Subcutaneous adipose tissue (tissue), 4 donors: ENCODE results near the gene FCRL6. TPM values are rescaled to one million over a fixed set of nuclear protein-coding genes. Genes with fewer than 3 reads are reported as not detected.

Source experiments
- total RNA-seq, 4 donors: library from RNA; depleted of rRNA; stranded (reverse); fragments of >200 nt; gene quantifications; one replicate each; pipeline ENCODE4 v1.1.0, GENCODE V29; 2016
- TF ChIP-seq, protein P1 (sequence below): fragments of 450-650 bp; IDR thresholded peaks from one replicate; pipeline ENCODE4 v1.5.1; 2016; ENCODE audit warnings: low read depth, mild to moderate bottlenecking, control low read depth, antibody characterized with exemption, moderate library complexity

FCRL6 gene
- total RNA-seq, 4 donors from 2014 or later = 0.34 to 0.44 TPM; not detected in 2

DNA sequence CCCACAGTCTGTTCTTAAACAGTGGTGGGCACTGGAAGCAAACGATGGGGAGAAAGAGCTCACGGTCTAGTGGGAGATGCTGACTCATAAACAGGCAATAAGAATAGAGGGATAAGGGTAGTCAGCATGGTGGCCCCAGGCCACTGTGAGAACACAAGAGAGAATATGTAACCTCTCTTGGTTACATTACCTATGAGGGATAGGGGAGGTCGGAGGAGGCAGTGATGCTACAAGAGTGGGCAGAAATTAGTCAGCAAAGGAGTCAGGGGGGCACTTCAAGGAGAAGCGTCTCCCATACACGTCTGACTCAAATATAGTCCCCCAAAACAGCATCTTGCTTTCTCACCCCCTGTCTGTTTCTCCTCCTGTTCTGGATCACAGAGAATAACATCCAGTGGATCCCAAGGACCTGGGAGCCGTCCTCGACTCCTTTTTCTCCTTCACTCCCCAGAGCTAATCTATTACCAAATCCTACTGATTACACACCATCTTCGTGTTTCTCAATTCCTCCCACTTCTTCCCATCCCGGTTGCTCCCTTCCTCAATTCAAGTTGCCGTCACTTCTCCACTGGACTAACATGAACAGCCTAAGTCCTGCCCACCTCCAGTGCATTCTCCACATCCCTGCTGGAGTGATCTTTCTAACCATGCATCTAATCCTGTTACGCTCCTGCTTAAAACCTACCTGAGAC is 26.6 kb downstream of the FCRL6 start:
- TF ChIP-seq, protein P1, sequence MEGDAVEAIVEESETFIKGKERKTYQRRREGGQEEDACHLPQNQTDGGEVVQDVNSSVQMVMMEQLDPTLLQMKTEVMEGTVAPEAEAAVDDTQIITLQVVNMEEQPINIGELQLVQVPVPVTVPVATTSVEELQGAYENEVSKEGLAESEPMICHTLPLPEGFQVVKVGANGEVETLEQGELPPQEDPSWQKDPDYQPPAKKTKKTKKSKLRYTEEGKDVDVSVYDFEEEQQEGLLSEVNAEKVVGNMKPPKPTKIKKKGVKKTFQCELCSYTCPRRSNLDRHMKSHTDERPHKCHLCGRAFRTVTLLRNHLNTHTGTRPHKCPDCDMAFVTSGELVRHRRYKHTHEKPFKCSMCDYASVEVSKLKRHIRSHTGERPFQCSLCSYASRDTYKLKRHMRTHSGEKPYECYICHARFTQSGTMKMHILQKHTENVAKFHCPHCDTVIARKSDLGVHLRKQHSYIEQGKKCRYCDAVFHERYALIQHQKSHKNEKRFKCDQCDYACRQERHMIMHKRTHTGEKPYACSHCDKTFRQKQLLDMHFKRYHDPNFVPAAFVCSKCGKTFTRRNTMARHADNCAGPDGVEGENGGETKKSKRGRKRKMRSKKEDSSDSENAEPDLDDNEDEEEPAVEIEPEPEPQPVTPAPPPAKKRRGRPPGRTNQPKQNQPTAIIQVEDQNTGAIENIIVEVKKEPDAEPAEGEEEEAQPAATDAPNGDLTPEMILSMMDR = no peak

DNA sequence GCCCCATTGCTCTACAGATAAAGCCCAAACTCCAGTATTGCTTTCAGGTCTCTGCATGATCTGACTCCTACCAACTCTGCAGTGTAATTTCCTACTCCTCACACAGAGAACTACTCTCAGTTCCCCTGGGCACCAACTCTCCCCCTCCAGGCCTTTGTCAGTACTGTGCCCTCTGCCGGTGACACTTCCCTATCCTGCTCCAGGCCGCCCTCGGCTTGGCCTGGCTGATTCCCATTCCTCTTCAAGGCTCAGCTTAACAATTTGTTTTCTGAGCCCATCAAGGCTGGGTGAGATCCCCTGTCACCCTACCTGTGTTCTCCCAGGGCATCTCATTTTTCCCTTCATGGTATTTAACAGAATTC is 27.1 kb downstream of the FCRL6 start:
- TF ChIP-seq, protein P1 = no peak

DNA sequence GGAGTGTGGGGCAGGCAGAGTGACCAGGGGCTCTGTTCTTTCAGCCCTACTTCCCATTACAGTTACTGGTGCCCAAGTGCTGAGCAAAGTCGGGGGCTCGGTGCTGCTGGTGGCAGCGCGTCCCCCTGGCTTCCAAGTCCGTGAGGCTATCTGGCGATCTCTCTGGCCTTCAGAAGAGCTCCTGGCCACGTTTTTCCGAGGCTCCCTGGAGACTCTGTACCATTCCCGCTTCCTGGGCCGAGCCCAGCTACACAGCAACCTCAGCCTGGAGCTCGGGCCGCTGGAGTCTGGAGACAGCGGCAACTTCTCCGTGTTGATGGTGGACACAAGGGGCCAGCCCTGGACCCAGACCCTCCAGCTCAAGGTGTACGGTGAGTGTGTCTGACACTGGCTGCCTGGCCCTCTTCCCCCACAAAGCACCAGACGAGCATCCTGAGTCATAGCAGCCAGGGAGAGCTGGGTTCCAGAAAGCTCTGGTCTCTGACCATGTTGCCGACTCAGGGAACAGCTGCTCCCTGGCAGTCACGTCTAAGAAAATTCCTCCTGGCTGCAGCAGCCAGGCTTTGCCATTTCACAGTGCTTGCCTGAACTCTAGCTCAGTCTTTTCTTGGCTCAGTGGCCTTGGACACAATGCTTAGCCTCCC is 27.8 kb downstream of the FCRL6 start:
- TF ChIP-seq, protein P1 = no peak

DNA sequence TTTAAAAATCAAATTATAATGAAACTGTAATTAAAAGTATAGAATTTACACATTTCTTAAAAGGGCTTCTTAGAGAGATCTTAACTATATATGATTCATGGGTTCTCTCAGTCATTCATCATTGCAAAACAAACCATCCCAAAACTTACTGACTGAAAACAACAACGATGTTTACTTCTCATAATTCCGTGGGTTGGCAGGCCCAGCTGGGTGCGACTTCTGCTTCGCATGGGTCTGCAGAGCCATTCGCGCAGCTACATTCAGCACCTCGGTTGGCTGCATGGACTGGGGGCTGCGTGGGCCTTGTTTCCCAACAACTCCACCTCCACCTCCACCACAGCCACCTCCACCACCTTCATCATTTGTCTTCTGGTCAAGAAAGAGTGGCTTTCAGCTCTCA is 28.6 kb downstream of the FCRL6 start:
- TF ChIP-seq, protein P1 = no peak

DNA sequence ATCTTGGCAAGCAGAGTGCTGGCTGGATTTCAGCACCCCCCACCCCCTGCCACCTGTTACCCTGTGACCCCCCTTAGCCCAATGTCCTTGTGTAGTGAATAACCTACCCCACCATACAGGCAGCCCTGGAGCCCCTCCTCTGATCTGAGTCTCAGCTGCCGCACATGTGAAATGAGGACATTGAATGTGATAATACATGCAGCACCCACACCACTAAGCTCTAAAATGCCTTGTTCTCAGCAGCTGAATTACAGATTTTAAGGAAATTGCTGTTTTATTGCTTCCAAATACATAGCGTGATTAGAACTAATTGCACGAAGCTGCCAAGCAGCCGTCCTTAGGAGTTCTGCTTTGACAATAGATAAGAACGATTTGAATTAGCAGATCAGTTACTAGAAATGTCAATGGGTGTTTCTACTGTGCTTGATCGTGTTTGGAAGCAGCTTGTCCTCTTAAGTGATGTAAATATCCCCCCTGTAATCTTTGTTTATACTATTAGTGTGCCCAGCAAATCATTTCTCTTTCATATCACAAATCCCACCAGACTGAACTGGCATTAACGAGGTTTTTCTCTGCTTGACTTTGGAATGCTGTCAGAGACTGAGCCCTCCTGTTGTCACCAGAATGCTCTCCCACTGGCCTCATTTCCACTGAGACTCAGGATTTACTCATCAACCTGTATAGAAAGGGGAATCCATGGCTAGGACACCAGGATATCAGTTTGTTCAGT is 29.4 kb downstream of the FCRL6 start:
- TF ChIP-seq, protein P1 = no peak

DNA sequence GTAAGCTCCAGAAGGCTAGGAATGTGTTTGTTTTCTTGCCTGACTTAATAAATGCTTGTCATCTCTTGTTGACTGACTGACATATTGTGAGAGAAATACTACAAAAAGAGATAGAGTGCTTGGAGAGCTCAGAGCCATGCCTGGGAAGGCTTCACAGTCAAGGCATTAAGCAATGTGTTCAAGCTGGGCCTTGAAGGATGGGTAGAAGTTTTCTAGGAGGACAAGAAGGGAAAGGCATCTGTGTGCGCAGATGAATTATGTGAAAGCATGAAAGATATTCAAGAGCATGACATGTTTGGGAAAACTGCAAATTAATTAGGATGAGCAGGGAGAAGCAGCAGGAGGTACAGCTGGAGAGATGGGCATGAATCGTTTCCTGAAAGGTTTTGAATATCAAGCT is 30.1 kb downstream of the FCRL6 start:
- TF ChIP-seq, protein P1 = no peak

DNA sequence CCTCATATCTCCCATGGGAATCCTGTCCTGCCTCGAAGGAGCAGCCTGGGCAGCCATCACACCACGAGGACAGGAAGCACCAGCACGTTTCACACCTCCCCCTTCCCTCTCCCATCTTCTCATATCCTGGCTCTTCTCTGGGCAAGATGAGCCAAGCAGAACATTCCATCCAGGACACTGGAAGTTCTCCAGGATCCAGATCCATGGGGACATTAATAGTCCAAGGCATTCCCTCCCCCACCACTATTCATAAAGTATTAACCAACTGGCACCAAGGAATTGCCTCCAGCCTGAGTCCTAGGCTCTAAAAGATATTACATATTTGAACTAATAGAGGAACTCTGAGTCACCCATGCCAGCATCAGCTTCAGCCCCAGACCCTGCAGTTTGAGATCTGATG is 33.2 kb downstream of the FCRL6 start:
- TF ChIP-seq, protein P1 = no peak
